GM12891 (cell line): ENCODE data around the gene TIAM1.

Experiments
- POLR2A ChIP-seq: IDR thresholded peaks from 2 replicates; pipeline ENCODE4 v1.6.1; 2011; ENCODE audit warnings: low read depth, low read length, control low read depth
- POU2F2 ChIP-seq: IDR thresholded peaks from 2 replicates; pipeline ENCODE4 v1.6.1; 2011; ENCODE audit warnings: low read depth, mild to moderate bottlenecking, control low read depth, low read length, moderate library complexity
- TAF1 ChIP-seq: IDR thresholded peaks from 2 replicates; pipeline ENCODE4 v1.6.1; 2011; ENCODE audit warnings: low read depth, low read length, control low read depth

- no peak for TF ChIP-seq TAF1
- no peak for TF ChIP-seq POU2F2
- no peak for TF ChIP-seq POLR2A
These were observed 187.9 kb downstream of the TIAM1 start for GRCh38 chr21:31156169-31156568.
